Kidney tubule cell (primary cell): ENCODE measurements around the gene RSPO4.

Experiments
- DNase-seq: peaks from one replicate; pipeline ENCODE4 v3.0.0-alpha.2; 2018; ENCODE audit warnings: low spot score

The RSPO4 gene

DNA sequence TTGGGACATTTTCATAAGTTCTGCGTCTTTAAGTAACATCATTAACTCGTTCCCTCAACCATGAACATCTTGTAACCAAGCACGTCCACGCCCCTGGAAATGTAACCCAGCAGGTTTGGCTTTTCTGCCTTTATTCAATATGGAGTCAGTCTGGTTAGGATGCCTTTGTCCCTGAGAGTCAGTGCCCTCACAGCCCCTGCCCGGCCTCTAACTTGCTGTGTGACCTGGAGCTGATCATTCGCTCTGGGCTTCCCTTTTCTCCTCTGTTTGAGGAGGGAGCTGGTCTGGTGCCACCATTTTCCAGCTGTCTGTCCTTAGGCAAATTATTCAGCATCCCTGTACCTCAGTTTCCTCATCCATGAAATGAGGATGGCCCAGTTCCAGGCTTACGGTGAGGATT lies 59.5 kb downstream of the RSPO4 start:
- no peak for DNase-seq

- no peak for DNase-seq
Measured at GRCh38 chr20:940926-941325, 61.2 kb downstream of the RSPO4 start.

- no peak for DNase-seq
Measured at GRCh38 chr20:939606-940005, 62.5 kb downstream of the RSPO4 start.

- no peak for DNase-seq
Measured at GRCh38 chr20:934186-934840, 67.8 kb downstream of the RSPO4 start.

- no peak for DNase-seq
Measured at GRCh38 chr20:933029-933428, 69.1 kb downstream of the RSPO4 start.

DNA sequence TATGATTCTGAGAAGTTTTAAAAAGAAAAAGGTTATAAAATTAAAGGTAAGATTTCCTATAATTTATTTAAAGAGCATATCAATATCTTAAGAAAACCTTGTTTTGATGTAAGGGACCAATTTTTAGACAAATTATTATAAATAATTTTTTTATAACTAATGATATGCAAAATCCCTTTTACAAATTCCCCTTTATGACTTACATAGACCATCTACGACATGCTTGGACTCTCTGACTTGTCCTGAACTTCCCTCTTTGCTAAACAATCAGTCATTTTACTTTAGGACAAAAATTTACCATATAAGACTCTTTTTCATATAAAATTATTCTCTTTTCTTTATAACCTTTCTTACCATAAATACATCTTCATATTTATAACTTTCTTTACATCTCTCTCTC lies 70.7 kb downstream of the RSPO4 start:
- DNase-seq: no peak

- no peak for DNase-seq
Measured at GRCh38 chr20:926670-927069, 75.4 kb downstream of the RSPO4 start.

DNA sequence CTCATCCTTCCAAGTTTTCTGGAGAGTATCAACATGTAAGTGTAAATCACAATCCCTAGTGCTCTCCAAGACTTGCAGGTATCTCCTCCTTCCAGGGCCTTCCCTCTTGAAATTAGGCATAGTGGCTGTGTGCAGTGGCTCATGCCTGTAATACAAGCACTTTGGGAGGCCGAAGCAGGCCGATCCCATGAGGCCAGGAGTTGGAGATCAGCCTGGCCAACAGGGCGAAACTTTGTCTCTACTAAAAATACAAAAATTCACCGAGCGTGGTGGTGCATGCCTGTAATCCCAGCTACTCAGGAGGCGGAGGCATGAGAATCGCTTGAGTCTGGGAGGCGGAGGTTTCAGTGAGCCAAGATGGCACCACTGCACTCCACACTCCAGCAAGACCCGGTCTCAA lies 76.6 kb downstream of the RSPO4 start:
- no peak for DNase-seq

- DNase-seq: no peak
Measured at GRCh38 chr20:924639-925038, 77.5 kb downstream of the RSPO4 start.

GRCh38 chr20:922781-923180 lies 79.3 kb downstream of the RSPO4 start:
- DNase-seq: no peak

- DNase-seq: no peak
Measured at GRCh38 chr20:921068-921467, 81.0 kb downstream of the RSPO4 start.

GRCh38 chr20:920311-920710 lies 81.8 kb downstream of the RSPO4 start:
- no peak for DNase-seq

GRCh38 chr20:919491-919916 lies 82.6 kb downstream of the RSPO4 start:
- DNase-seq: no peak

GRCh38 chr20:917416-917815 lies 84.7 kb downstream of the RSPO4 start:
- no peak for DNase-seq

DNA sequence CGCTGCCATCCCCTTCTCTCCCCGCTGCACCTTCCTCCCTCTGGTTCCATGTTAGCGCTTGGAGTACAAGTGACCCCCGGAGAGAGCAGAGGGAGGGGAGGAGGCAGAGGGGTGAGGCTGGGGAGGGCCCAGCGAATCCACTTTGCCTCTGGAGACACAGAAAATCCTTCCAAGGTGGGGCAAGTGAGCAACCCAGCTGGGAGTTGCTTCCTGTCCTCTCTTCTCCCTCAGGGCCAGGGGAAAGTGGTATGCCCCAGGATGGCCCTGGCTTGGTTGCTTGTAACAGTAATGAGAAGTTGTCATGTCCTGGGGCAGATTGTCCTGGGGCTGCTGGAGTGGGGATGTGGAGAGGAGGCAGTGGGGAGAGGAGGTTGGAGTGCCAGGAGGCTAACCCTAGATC lies 85.3 kb downstream of the RSPO4 start:
- no peak for DNase-seq

- no peak for DNase-seq
Measured at GRCh38 chr20:916125-916799, 85.8 kb downstream of the RSPO4 start, which contains the start of gene ANGPT4. Gene ANGPT4 (minus strand): TSS chr20:916334. CDS start chr20:916214, 120 bp downstream.

DNA sequence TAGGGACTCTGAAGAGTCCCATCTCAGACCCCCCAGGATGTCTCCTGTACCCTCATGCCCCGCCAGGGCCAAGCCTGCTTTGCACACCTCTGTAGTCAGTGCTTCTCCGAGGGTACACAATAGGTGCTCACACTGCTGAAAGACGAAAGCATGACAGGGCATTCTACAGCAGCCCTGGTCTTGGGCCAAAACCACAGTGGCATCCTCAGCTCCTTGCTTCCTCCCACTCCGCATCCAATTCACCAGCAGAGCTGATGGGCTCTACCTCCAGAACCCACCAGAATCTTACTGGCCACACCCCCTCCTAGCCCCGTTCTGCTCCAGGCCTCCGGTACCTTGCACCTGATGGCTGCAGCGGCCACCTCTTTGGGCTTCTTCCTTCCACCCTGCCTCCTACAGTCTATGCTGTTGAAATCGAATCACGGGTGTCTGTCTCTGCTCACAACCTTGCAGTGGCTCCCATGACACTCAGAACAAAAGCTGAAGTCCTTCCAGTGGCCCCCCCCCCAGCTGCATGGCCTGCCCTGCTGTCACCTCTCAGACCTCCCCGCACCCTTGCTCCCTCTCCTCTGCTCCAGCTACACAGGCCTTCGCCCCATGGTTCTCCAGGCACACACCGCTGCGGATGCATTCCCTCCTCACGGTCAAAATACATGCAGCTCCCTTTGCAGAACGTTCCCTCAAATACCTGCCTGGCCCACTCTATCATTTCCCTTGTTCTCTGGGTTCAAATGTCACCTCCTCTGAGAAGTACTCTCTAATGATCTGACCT lies 87.2 kb downstream of the RSPO4 start:
- no peak for DNase-seq

- DNase-seq: no peak
Measured at GRCh38 chr20:913306-913849, 88.7 kb downstream of the RSPO4 start.

DNA sequence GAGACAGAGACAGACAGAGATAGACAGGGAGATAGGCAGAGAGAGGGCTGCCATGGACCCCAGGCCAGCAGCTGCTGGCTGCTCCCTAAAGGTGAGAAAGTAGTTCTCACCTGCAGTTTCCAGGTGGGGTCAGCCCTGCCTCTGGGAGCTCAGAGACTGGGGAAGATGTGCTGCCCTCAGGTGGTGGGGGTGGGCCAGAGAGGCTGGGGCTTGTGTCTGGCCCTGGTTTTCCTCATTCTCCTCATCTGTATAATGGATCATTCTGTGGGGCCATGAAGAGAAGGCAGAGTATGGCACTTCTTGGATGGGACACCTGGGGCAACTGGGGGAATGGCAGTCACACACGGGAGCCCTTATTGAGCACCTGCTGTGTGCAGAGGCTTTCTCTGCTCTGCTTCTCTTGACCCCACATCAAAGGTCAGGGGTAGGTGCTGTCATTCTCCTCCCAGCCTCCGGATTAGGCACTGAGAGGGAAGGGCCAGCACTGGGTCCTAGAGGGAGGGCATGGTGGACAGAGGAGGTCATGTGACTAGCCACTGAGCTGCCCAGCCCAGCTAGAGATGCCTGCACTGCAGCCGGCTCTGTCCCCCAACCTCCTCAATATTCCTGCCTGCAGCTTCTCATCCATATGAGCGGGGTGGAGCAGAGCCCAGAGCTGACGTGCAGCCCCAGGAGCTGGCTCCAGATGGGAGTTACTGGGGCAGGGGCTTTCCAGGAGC lies 90.1 kb downstream of the RSPO4 start:
- no peak for DNase-seq

GRCh38 chr20:910870-911770 lies 91.0 kb downstream of the RSPO4 start:
- no peak for DNase-seq
